T-cell (primary cell): Measurements from ENCODE around the gene POLN. TPM values are rescaled to one million over a fixed set of nuclear protein-coding genes. Genes with fewer than 3 reads are reported as not detected.
A peak's percentile ranks its signal among the peaks of the same experiment; 100 is the strongest.

Source experiments
- ATAC-seq, 4 experiments: fragments of 200-7000 bp in 3 of 4; fragments of 150-1000 bp in 1 of 4; cut with Tn5 transposase; replicated peaks in 1 of 4; 1 replicate in 3 of 4; 2 replicates in 1 of 4; pipeline ENCODE4 v1.10.0; 2021; ENCODE audit warnings: moderate library complexity in 3 of 4, mild to moderate bottlenecking in 2 of 4, moderate number of reproducible peaks in 1 of 4
- CTCF ChIA-PET, 2 donors: fragments of 300-600 bp; sonication (Branson Sonifier 250); formaldehyde crosslinking; loops; one replicate each; lab custom pipeline; 2022; ENCODE audit warnings: antibody characterized with exemption in 2 of 2; lab: Charles Lee
- POLR2A ChIA-PET, 2 donors: fragments of 300-600 bp; sonication (Branson Sonifier 250); formaldehyde crosslinking; loops; one replicate each; lab custom pipeline; 2022; ENCODE audit warnings: antibody characterized with exemption in 2 of 2; lab: Charles Lee
- DNase-seq, 35 experiments: peaks; one replicate each; pipeline versions ENCODE4 v3.0.0 to v3.0.0-alpha.2; 2013 to 2023
- H3K27ac ChIP-seq: one replicate; pipeline ENCODE4 v1.5.1; 2013; ENCODE audit warnings: low read length
- H3K27me3 ChIP-seq, 2 experiments: replicated peaks in 1 of 2; 1 replicate in 1 of 2; 2 replicates in 1 of 2; pipeline versions ENCODE4 v1.6.1 to v1.7.0; 2013; ENCODE audit warnings: low read length in 1 of 2, mixed read lengths in 1 of 2; ENCODE audit not compliant: control insufficient read depth in 2 of 2, insufficient read depth in 2 of 2; ENCODE audit errors: extremely low read depth in 1 of 2
- H3K36me3 ChIP-seq, 2 donors: 1 replicate in 1 of 2; 2 replicates in 1 of 2; pipeline versions ENCODE4 v1.6.1 to v1.7.0; 2013; ENCODE audit warnings: low read length in 1 of 2; ENCODE audit not compliant: control insufficient read depth in 2 of 2, insufficient read depth in 1 of 2; ENCODE audit errors: extremely low read depth in 1 of 2
- H3K4me1 ChIP-seq, 2 experiments: 1 replicate in 1 of 2; 2 replicates in 1 of 2; pipeline versions ENCODE4 v1.6.1 to v1.7.0; 2013; ENCODE audit warnings: low read length in 2 of 2, mixed read lengths in 1 of 2; ENCODE audit not compliant: insufficient read depth in 2 of 2, control insufficient read depth in 1 of 2; ENCODE audit errors: extremely low read depth in 1 of 2
- H3K4me3 ChIP-seq, 2 donors: 1 replicate in 1 of 2; 2 replicates in 1 of 2; pipeline versions ENCODE4 v1.5.1 to v1.7.0; 2013; ENCODE audit warnings: mild to moderate bottlenecking in 2 of 2, low read length in 1 of 2, moderate library complexity in 1 of 2; ENCODE audit not compliant: control insufficient read depth in 1 of 2; ENCODE audit errors: extremely low read depth in 1 of 2
- H3K9me3 ChIP-seq: 2 replicates; pipeline ENCODE4 v1.7.0; 2013
- H3K27ac Mint-ChIP-seq, 2 donors: one replicate each; pipeline ENCODE4 v1.8.0; 2020 to 2021; ENCODE audit warnings: mild to moderate bottlenecking in 2 of 2, mixed read lengths in 2 of 2
- H3K27me3 Mint-ChIP-seq, 2 donors: one replicate each; pipeline ENCODE4 v1.8.0; 2021 to 2022; ENCODE audit warnings: mixed read lengths in 2 of 2
- H3K36me3 Mint-ChIP-seq: one replicate; pipeline ENCODE4 v1.8.0; 2021; ENCODE audit warnings: mixed read lengths
- H3K4me1 Mint-ChIP-seq, 3 donors: one replicate each; pipeline ENCODE4 v1.8.0; 2020 to 2022; ENCODE audit warnings: mixed read lengths in 3 of 3, mild to moderate bottlenecking in 1 of 3
- H3K4me3 Mint-ChIP-seq, 3 donors: one replicate each; pipeline ENCODE4 v1.8.0; 2020 to 2022; ENCODE audit warnings: mild to moderate bottlenecking in 3 of 3, mixed read lengths in 3 of 3, moderate library complexity in 3 of 3
- H3K9me3 Mint-ChIP-seq, 3 donors: one replicate each; pipeline ENCODE4 v1.8.0; 2020 to 2022; ENCODE audit warnings: mixed read lengths in 3 of 3
- WGBS: methylation state at CpG from one replicate; pipeline ENCODE4 v1.1.5; 2013; ENCODE audit warnings: missing lambda C conversion rate; ENCODE audit not compliant: insufficient coverage; 5-methylcytosine and 5-hydroxymethylcytosine counted together
- total RNA-seq, 35 experiments: library from RNA in 6 of 35; stranded (reverse) in 6 of 35; fragments of 120-200 nt in 1 of 35; gene quantifications; one replicate each; pipeline versions ENCODE4 v1.2.1 to v1.2.4 and lab custom pipeline; 2013 to 2026

Gene POLN
- total RNA-seq, 5 donors from 2014 or later (not counting 1 experiment from before 2014, with no cell fraction given): 2.5 to 3.7 (median 2.7) TPM

- DNase-seq: peak in 1 of 35 experiments; percentile 21
- H3K4me3 ChIP-seq: no peak overlapping the region
- WGBS: 87% methylated on average over 5 of the region's 5 CpGs
- Mint-ChIP-seq H3K9me3 (no peaks in the 10 kb centered on the region), H3K27ac (no peak overlapping the region), H3K4me1 (no peaks in the 10 kb centered on the region), H3K36me3 (no peaks in the 10 kb centered on the region), H3K27me3 (no peaks in the 10 kb centered on the region), H3K4me3 (no peak overlapping the region)
- no peak for ATAC-seq
- CTCF ChIA-PET: no interaction called here
- H3K9me3 ChIP-seq: no peaks in the 10 kb centered on the region
- POLR2A ChIA-PET: no interaction called here
- peaks cover 0 to 6% of the 10 kb centered on the region in 2 experiments for H3K27me3 ChIP-seq
- H3K4me1 ChIP-seq: no peaks in the 10 kb centered on the region
- H3K36me3 ChIP-seq: no peaks in the 10 kb centered on the region
- H3K27ac ChIP-seq: no peak overlapping the region
These were observed 162.9 kb downstream of the POLN start for GRCh38 chr4:2079006-2079405.

DNA sequence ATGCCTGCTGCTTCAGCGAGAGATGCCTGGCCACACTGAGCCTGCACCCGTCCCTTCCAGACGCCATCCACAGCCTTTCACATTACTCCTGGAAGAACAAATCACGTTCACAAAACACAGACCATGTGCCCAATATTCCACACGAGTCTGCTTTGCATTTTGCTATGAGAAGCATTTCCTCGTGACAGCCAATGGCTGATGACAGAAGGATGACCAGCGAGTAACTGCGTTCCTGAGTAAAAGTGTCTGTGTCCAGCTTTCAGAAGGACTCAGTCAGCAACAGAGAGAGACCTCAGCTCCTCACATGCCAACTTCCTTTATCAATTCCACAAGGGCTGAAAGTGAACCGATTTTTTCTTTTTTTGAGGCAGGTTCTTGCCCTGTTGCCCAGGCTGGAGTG is 163.3 kb downstream of the POLN start:
- Mint-ChIP-seq H3K36me3 (no peaks in the 10 kb centered on the region), H3K27me3 (no peaks in the 10 kb centered on the region), H3K4me1 (no peaks in the 10 kb centered on the region), H3K9me3 (no peaks in the 10 kb centered on the region), H3K4me3 (no peak overlapping the region), H3K27ac (no peak overlapping the region)
- Histone ChIP-seq H3K27ac (no peak overlapping the region), H3K27me3 (peaks cover 0 to 3% of the 10 kb centered on the region in 2 experiments), H3K4me3 (no peak overlapping the region), H3K9me3 (no peaks in the 10 kb centered on the region), H3K4me1 (no peaks in the 10 kb centered on the region), H3K36me3 (no peaks in the 10 kb centered on the region)
- DNase-seq (peak in 1 of 35 experiments; percentile 7), ATAC-seq (no peak)
- 83% methylated on average over 7 of the region's 9 CpGs for WGBS
- POLR2A ChIA-PET: interaction anchor here in 1 of 2 donors (0.6 kb wide), 1 partner anchor 381 kb away, joined by 4 read pairs; no protein-coding TSS in a partner anchor
- CTCF ChIA-PET: no interaction called here

DNA sequence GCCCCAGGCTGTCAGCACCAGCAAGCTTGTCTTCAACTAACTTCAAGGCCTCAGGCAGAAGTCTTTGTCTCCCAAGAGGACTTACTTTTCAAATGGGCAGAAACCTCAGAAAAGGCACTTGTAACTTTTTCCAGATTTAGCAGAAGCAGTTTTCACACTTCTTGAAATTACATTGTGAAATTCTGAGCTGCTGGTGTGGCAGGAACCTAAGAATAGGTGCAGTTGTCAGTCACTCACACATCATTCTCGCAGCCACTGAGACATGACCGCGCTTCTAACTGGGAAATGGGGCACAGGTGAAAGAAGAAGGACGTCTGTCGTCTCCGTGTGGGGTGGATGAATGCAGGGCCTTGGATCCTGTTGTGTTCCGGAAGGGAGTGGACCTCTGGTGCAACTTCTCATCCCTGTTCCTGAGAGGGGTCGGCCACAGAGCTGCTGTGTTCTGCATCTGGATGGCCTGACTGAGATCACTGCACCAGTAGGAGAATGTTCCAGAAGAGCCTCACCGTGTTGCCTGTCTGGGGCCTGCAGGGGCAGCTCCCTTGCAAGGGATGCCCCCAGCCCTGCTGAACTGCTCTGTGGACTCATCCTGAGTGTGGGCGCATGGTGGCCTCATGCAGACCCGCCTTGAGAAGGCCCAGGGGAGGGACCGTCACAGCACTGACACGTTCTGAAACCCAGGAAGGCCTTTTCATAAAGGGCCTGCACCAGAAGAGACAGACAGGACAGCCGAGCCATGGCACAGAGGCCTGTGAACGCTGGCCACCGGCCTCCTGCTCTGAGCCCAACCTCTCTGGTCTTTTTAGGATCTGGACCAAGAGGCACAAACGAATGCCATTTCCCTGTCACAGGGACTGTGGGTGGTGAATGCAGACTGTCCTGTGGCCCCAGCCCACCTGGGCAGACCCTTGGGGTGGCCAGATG is 164.1 kb downstream of the POLN start:
- peaks cover 0 to 3% of the 10 kb centered on the region in 2 experiments for H3K27me3 ChIP-seq
- 85% methylated on average over 17 of the region's 17 CpGs for WGBS
- no peaks in the 10 kb centered on the region for H3K4me1 ChIP-seq
- no peaks in the 10 kb centered on the region for H3K9me3 ChIP-seq
- ChIA-PET CTCF (no interaction called here), POLR2A (interaction anchor here in 1 of 2 donors (0.6 kb wide), 1 partner anchor 380 kb away, joined by 4 read pairs; no protein-coding TSS in a partner anchor)
- no peak overlapping the region for H3K27ac ChIP-seq
- H3K4me3 ChIP-seq: no peak overlapping the region
- H3K36me3 ChIP-seq: no peaks in the 10 kb centered on the region
- Mint-ChIP-seq H3K9me3 (no peaks in the 10 kb centered on the region), H3K27me3 (no peaks in the 10 kb centered on the region), H3K27ac (no peak overlapping the region), H3K36me3 (no peaks in the 10 kb centered on the region), H3K4me1 (no peaks in the 10 kb centered on the region), H3K4me3 (no peak overlapping the region)
- ATAC-seq (no peak), DNase-seq (peak in 1 of 35 experiments; percentile 17)

- no peak overlapping the region for H3K4me3 ChIP-seq
- DNase-seq (peak in 1 of 35 experiments; percentile 8), ATAC-seq (no peak)
- POLR2A ChIA-PET: no interaction called here
- H3K36me3 ChIP-seq: no peaks in the 10 kb centered on the region
- no peaks in the 10 kb centered on the region for H3K4me1 ChIP-seq
- 79% methylated on average over 9 of the region's 9 CpGs for WGBS
- H3K9me3 ChIP-seq: no peaks in the 10 kb centered on the region
- no peaks in the 10 kb centered on the region for H3K36me3 Mint-ChIP-seq
- no peak overlapping the region for H3K4me3 Mint-ChIP-seq
- no peaks in the 10 kb centered on the region for H3K9me3 Mint-ChIP-seq
- H3K27ac ChIP-seq: no peak overlapping the region
- H3K27ac Mint-ChIP-seq: no peak overlapping the region
- H3K27me3 ChIP-seq: peaks cover 0 to 6% of the 10 kb centered on the region in 2 experiments
- CTCF ChIA-PET: no interaction called here
- no peaks in the 10 kb centered on the region for H3K27me3 Mint-ChIP-seq
- H3K4me1 Mint-ChIP-seq: no peaks in the 10 kb centered on the region
These were observed 164.9 kb downstream of the POLN start for GRCh38 chr4:2076908-2077536.

GRCh38 chr4:2075987-2076907 is 165.7 kb downstream of the POLN start:
- 89% methylated on average over 28 of the region's 31 CpGs for WGBS
- no peak overlapping the region for H3K4me3 ChIP-seq
- no peaks in the 10 kb centered on the region for H3K36me3 Mint-ChIP-seq
- DNase-seq (peak in 1 of 35 experiments; percentile 23), ATAC-seq (no peak)
- CTCF ChIA-PET: no interaction called here
- no peaks in the 10 kb centered on the region for H3K4me1 ChIP-seq
- H3K36me3 ChIP-seq: no peaks in the 10 kb centered on the region
- H3K9me3 ChIP-seq: no peaks in the 10 kb centered on the region
- H3K27ac ChIP-seq: no peak overlapping the region
- POLR2A ChIA-PET: no interaction called here
- H3K4me1 Mint-ChIP-seq: no peaks in the 10 kb centered on the region
- peaks cover 0 to 13% of the 10 kb centered on the region in 2 experiments for H3K27me3 ChIP-seq
- H3K4me3 Mint-ChIP-seq: no peak overlapping the region
- no peaks in the 10 kb centered on the region for H3K27me3 Mint-ChIP-seq
- H3K9me3 Mint-ChIP-seq: no peaks in the 10 kb centered on the region
- H3K27ac Mint-ChIP-seq: no peak overlapping the region
